Measurements from ENCODE around the gene TOM1L2. TPM values are rescaled to one million over a fixed set of nuclear protein-coding genes. Genes with fewer than 3 reads are reported as not detected.

TOM1L2 gene
- total and polyA plus RNA-seq, 2 experiments from 2014 or later = 25.5 to 31.0 TPM

- Histone ChIP-seq H3K36me3 (ENCODE audit: low read depth) (no peaks in the 10 kb centered on the region), H2AFZ (no peak overlapping the region), H3K4me3 (no peak overlapping the region), H3K9ac (no peak overlapping the region), H3K4me1 (ENCODE audit: insufficient read depth) (peaks cover 80% of the 10 kb centered on the region), H3F3A (ENCODE audit: insufficient read depth) (peaks cover 61% of the 10 kb centered on the region), H3K79me2 (ENCODE audit: insufficient read depth) (peaks cover 90% of the 10 kb centered on the region), H3K9me2 (ENCODE audit: insufficient read depth) (no peaks in the 10 kb centered on the region), H3K27me3 (replicated peaks; ENCODE audit: insufficient read depth) (no peaks in the 10 kb centered on the region), H3K4me2 (ENCODE audit: unreplicated experiment) (no peak overlapping the region), H3K27ac (no peak overlapping the region), H3K9me3 (ENCODE audit: low read depth) (no peaks in the 10 kb centered on the region), H4K20me1 (ENCODE audit: insufficient read depth) (no peaks in the 10 kb centered on the region)
- TF ChIP-seq EZH2phosphoT487 (IDR thresholded peaks at IDR 0.05; ENCODE audit: insufficient read depth, low read depth) (no peak), EZH2 (IDR thresholded peaks at IDR 0.05; ENCODE audit: insufficient read depth, poor library complexity, severe bottlenecking) (no peak)
- 96 to 98% methylated on average over 8 of the region's 8 CpGs for WGBS, 2 experiments (ENCODE audit: low coverage in 1 of 2, low lambda C conversion rate in 2 of 2, missing lambda C conversion rate in 2 of 2)
- DNase-seq = no peak
- in situ Hi-C loops (cut with MboI) = no loop called here
Observed at GRCh38 chr17:17938388-17939107, 33.7 kb downstream of the TOM1L2 start.

GRCh38 chr17:17937958-17938357 lies 34.2 kb downstream of the TOM1L2 start:
- no peaks in the 10 kb centered on the region for H4K20me1 ChIP-seq (ENCODE audit: insufficient read depth)
- no peak overlapping the region for H3K4me3 ChIP-seq
- H3K9me2 ChIP-seq (ENCODE audit: insufficient read depth) = no peaks in the 10 kb centered on the region
- H3K79me2 ChIP-seq (ENCODE audit: insufficient read depth) = peaks cover 90% of the 10 kb centered on the region
- no peak overlapping the region for H2AFZ ChIP-seq
- H3K27me3 ChIP-seq (replicated peaks; ENCODE audit: insufficient read depth) = no peaks in the 10 kb centered on the region
- no peaks in the 10 kb centered on the region for H3K9me3 ChIP-seq (ENCODE audit: low read depth)
- no peak for DNase-seq
- H3K36me3 ChIP-seq (ENCODE audit: low read depth) = no peaks in the 10 kb centered on the region
- H3F3A ChIP-seq (ENCODE audit: insufficient read depth) = peaks cover 55% of the 10 kb centered on the region
- TF ChIP-seq EZH2 (IDR thresholded peaks at IDR 0.05; ENCODE audit: insufficient read depth, poor library complexity, severe bottlenecking) (no peak), EZH2phosphoT487 (IDR thresholded peaks at IDR 0.05; ENCODE audit: insufficient read depth, low read depth) (no peak)
- no peak overlapping the region for H3K9ac ChIP-seq
- H3K27ac ChIP-seq = no peak overlapping the region
- in situ Hi-C loops (cut with MboI) = no loop called here
- 95 to 98% methylated on average over 5 of the region's 5 CpGs for WGBS, 2 experiments (ENCODE audit: low coverage in 1 of 2, low lambda C conversion rate in 2 of 2, missing lambda C conversion rate in 2 of 2)
- H3K4me2 ChIP-seq (ENCODE audit: unreplicated experiment) = no peak overlapping the region
- peaks cover 77% of the 10 kb centered on the region for H3K4me1 ChIP-seq (ENCODE audit: insufficient read depth)

GRCh38 chr17:17937201-17937853 lies 34.9 kb downstream of the TOM1L2 start:
- H3K79me2 ChIP-seq (ENCODE audit: insufficient read depth) = peaks cover 93% of the 10 kb centered on the region
- TF ChIP-seq EZH2phosphoT487 (IDR thresholded peaks at IDR 0.05; ENCODE audit: insufficient read depth, low read depth) = no peak
- no peak for TF ChIP-seq EZH2 (IDR thresholded peaks at IDR 0.05; ENCODE audit: insufficient read depth, poor library complexity, severe bottlenecking)
- DNase-seq = peak; percentile 41
- no peaks in the 10 kb centered on the region for H3K27me3 ChIP-seq (replicated peaks; ENCODE audit: insufficient read depth)
- H3K9me2 ChIP-seq (ENCODE audit: insufficient read depth) = no peaks in the 10 kb centered on the region
- H3K9me3 ChIP-seq (ENCODE audit: low read depth) = no peaks in the 10 kb centered on the region
- H4K20me1 ChIP-seq (ENCODE audit: insufficient read depth) = no peaks in the 10 kb centered on the region
- H3K9ac ChIP-seq = no peak overlapping the region
- in situ Hi-C loops (cut with MboI) = no loop called here
- H3K4me3 ChIP-seq = no peak overlapping the region
- peaks cover 51% of the 10 kb centered on the region for H3F3A ChIP-seq (ENCODE audit: insufficient read depth)
- H3K27ac ChIP-seq = peak overlapping the region; percentile 74; the same call in 1 of the 2 replicates
- WGBS, 2 experiments (ENCODE audit: low coverage in 1 of 2, low lambda C conversion rate in 2 of 2, missing lambda C conversion rate in 2 of 2) = 58 to 72% methylated on average over 4 of the region's 4 CpGs
- peaks cover 71% of the 10 kb centered on the region for H3K4me1 ChIP-seq (ENCODE audit: insufficient read depth)
- H3K4me2 ChIP-seq (ENCODE audit: unreplicated experiment) = peak overlapping the region; percentile 70
- H2AFZ ChIP-seq = no peak overlapping the region
- no peaks in the 10 kb centered on the region for H3K36me3 ChIP-seq (ENCODE audit: low read depth)

GRCh38 chr17:17935321-17936271 lies 36.6 kb downstream of the TOM1L2 start:
- H3K27ac ChIP-seq = peak overlapping the region; percentile 74
- no peaks in the 10 kb centered on the region for H3K36me3 ChIP-seq (ENCODE audit: low read depth)
- peak overlapping the region; percentile 33 for H3K4me3 ChIP-seq
- no peaks in the 10 kb centered on the region for H3K27me3 ChIP-seq (replicated peaks; ENCODE audit: insufficient read depth)
- TF ChIP-seq EZH2phosphoT487 (IDR thresholded peaks at IDR 0.05; ENCODE audit: insufficient read depth, low read depth) (no peak), EZH2 (IDR thresholded peaks at IDR 0.05; ENCODE audit: insufficient read depth, poor library complexity, severe bottlenecking) (no peak)
- peak; percentile 95 for DNase-seq
- H3K4me1 ChIP-seq (ENCODE audit: insufficient read depth) = peaks cover 61% of the 10 kb centered on the region
- in situ Hi-C loops (cut with MboI) = no loop called here
- H3K9me2 ChIP-seq (ENCODE audit: insufficient read depth) = no peaks in the 10 kb centered on the region
- H3K9ac ChIP-seq = peak overlapping the region; percentile 51
- H3K4me2 ChIP-seq (ENCODE audit: unreplicated experiment) = peak overlapping the region; percentile 70
- no peaks in the 10 kb centered on the region for H3K9me3 ChIP-seq (ENCODE audit: low read depth)
- 32 to 35% methylated on average over 6 of the region's 6 CpGs for WGBS, 2 experiments (ENCODE audit: low coverage in 1 of 2, low lambda C conversion rate in 2 of 2, missing lambda C conversion rate in 2 of 2)
- peaks cover 93% of the 10 kb centered on the region for H3K79me2 ChIP-seq (ENCODE audit: insufficient read depth)
- H4K20me1 ChIP-seq (ENCODE audit: insufficient read depth) = no peaks in the 10 kb centered on the region
- peaks cover 42% of the 10 kb centered on the region for H3F3A ChIP-seq (ENCODE audit: insufficient read depth)
- no peak overlapping the region for H2AFZ ChIP-seq
